Measurements from ENCODE around the gene RAET1G. TPM values are rescaled to one million over a fixed set of nuclear protein-coding genes. Genes with fewer than 3 reads are reported as not detected.
A peak's percentile ranks its signal among the peaks of the same experiment; 100 is the strongest.

The RAET1G gene
- total and polyA plus RNA-seq, 2 of the 13 experiments (the other 11 are each of a cell fraction or from before 2014, with no cell fraction given): not detected

GRCh38 chr6:149925974-149926777, 3.3 kb upstream of the RAET1G start (continued):
- TF ChIP-seq CREB3 (CRISPR knock-in tag; IDR thresholded peaks at IDR 0.05): no peak
- peak; percentile 67 for TF ChIP-seq HNRNPLL (IDR thresholded peaks at IDR 0.05; ENCODE audit: low read depth, low read length, poor library complexity, severe bottlenecking)
- peak; percentile 35; the same call in 1 of the 2 replicates for TF ChIP-seq TSC22D2 (CRISPR knock-in tag; IDR thresholded peaks at IDR 0.05; ENCODE audit: borderline replicate concordance)
- TF ChIP-seq NFKB2 (CRISPR knock-in tag; IDR thresholded peaks at IDR 0.05; ENCODE audit: borderline replicate concordance): peak; percentile 70; the same call in 1 of the 2 replicates
- peak; percentile 99 for TF ChIP-seq CTCF (CRISPR knock-in tag; IDR thresholded peaks at IDR 0.05)
- TF ChIP-seq CHD2 (IDR thresholded peaks at IDR 0.05; ENCODE audit: low read depth, low read length): 0 out of 2 replicates have a peak, but pooled peaks have one; percentile 48
- no peak; the same call in 1 of the 2 replicates for TF ChIP-seq ZNF780A (CRISPR knock-in tag; IDR thresholded peaks at IDR 0.05)
- peak; percentile 47; the same call in 1 of the 2 replicates for TF ChIP-seq ZNF788 (CRISPR knock-in tag; IDR thresholded peaks at IDR 0.05; ENCODE audit: borderline replicate concordance)
- no peak for TF ChIP-seq TOPORS (CRISPR knock-in tag; IDR thresholded peaks at IDR 0.05)
- TF ChIP-seq TBX2 (CRISPR knock-in tag; IDR thresholded peaks at IDR 0.05; ENCODE audit: borderline replicate concordance): peak; percentile 46; the same call in 1 of the 2 replicates
- TF ChIP-seq NR2C2 (CRISPR knock-in tag; IDR thresholded peaks at IDR 0.05; ENCODE audit: borderline replicate concordance): no peak; the same call in 1 of the 2 replicates
- TF ChIP-seq MEF2D (CRISPR knock-in tag; IDR thresholded peaks at IDR 0.05): peak; percentile 57; the same call in 1 of the 2 replicates
- TF ChIP-seq ZNF512B (CRISPR knock-in tag; IDR thresholded peaks at IDR 0.05; ENCODE audit: borderline replicate concordance): peak; percentile 89; the same call in 1 of the 2 replicates
- peak; percentile 92 for TF ChIP-seq REPIN1 (CRISPR knock-in tag; IDR thresholded peaks at IDR 0.05; ENCODE audit: borderline replicate concordance, low read depth)
- no peak for TF ChIP-seq SCMH1 (CRISPR knock-in tag; IDR thresholded peaks at IDR 0.05; ENCODE audit: borderline replicate concordance)
- no peak for TF ChIP-seq ZNF790 (CRISPR knock-in tag; IDR thresholded peaks at IDR 0.05; ENCODE audit: borderline replicate concordance)
- TF ChIP-seq PITX1 (CRISPR knock-in tag; IDR thresholded peaks at IDR 0.05): peak; percentile 34; the same call in 1 of the 2 replicates
- peak; percentile 75; the same call in 1 of the 2 replicates for TF ChIP-seq DNMT3B (CRISPR knock-in tag; conservative IDR thresholded peaks at IDR 0.05)
- TF ChIP-seq GABPB1 (CRISPR knock-in tag; IDR thresholded peaks at IDR 0.05): peak; percentile 11
- peak; percentile 71 for TF ChIP-seq SAP130 (CRISPR knock-in tag; IDR thresholded peaks at IDR 0.05; ENCODE audit: low read depth)
- TF ChIP-seq PATZ1 (CRISPR knock-in tag; IDR thresholded peaks at IDR 0.05): peak; percentile 71; the same call in 1 of the 2 replicates
